ENCODE measurements around the gene GADD45G.

The GADD45G gene

DNA sequence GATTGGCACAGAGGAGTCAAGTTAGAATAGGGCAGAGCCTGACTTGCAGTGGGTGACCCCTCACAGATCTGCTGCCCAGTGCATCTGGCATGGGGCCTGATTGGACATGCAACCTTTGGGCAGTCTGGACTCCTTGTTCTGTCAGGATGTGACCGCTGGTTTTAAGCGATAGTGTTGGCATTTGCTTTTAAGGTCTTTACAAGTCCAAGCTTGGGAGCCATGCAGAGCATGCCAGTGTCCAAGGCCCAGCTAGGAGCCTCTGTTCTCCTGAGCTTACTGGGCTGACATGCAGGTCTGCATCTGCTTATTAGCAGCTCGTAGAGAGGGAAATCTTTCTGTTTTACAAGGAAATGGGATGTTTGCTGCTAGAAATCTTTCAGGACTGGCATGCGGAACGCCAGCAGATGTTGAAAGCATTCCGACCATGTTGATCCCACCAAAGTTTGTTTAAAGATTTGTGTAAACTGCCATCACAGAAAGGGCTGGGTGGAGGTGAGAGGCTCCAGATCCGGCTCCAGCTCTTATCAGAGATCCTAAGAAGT, 27.5 kb downstream of the GADD45G start:
- TF ChIP-seq GLIS3 (CRISPR knock-in tag; IDR thresholded peaks at IDR 0.05), result no peak
- TF ChIP-seq ZFP3 (CRISPR knock-in tag; IDR thresholded peaks at IDR 0.05), result no peak
- TF ChIP-seq ZC3H10 (CRISPR knock-in tag; IDR thresholded peaks at IDR 0.05), result no peak
- no peak for TF ChIP-seq ISL1 (CRISPR knock-in tag; IDR thresholded peaks at IDR 0.05)
- TF ChIP-seq BACH2 (CRISPR knock-in tag; IDR thresholded peaks at IDR 0.05; ENCODE audit: borderline replicate concordance), result no peak
- TF ChIP-seq ESRRG (CRISPR knock-in tag; IDR thresholded peaks at IDR 0.05), result no peak
- TF ChIP-seq, protein P1, sequence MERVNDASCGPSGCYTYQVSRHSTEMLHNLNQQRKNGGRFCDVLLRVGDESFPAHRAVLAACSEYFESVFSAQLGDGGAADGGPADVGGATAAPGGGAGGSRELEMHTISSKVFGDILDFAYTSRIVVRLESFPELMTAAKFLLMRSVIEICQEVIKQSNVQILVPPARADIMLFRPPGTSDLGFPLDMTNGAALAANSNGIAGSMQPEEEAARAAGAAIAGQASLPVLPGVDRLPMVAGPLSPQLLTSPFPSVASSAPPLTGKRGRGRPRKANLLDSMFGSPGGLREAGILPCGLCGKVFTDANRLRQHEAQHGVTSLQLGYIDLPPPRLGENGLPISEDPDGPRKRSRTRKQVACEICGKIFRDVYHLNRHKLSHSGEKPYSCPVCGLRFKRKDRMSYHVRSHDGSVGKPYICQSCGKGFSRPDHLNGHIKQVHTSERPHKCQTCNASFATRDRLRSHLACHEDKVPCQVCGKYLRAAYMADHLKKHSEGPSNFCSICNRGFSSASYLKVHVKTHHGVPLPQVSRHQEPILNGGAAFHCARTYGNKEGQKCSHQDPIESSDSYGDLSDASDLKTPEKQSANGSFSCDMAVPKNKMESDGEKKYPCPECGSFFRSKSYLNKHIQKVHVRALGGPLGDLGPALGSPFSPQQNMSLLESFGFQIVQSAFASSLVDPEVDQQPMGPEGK (CRISPR knock-in tag; IDR thresholded peaks at IDR 0.05; ENCODE audit: borderline replicate concordance), result no peak
- TF ChIP-seq CREB5 (CRISPR knock-in tag; IDR thresholded peaks at IDR 0.05; ENCODE audit: low read depth), result no peak
- TF ChIP-seq POU6F1 (CRISPR knock-in tag; IDR thresholded peaks at IDR 0.05; ENCODE audit: borderline replicate concordance, low read depth), result no peak
- no peak for TF ChIP-seq RARB (CRISPR knock-in tag; IDR thresholded peaks at IDR 0.05)
- no peak for TF ChIP-seq ZNF565 (CRISPR knock-in tag; conservative IDR thresholded peaks at IDR 0.05; ENCODE audit: low read depth)
- no peak for TF ChIP-seq ARNTL (CRISPR knock-in tag; IDR thresholded peaks at IDR 0.05; ENCODE audit: borderline replicate concordance, low read depth)
- TF ChIP-seq CSDC2 (CRISPR knock-in tag; IDR thresholded peaks at IDR 0.05), result no peak
- no peak for TF ChIP-seq TCF4 (CRISPR knock-in tag; IDR thresholded peaks at IDR 0.05; ENCODE audit: borderline replicate concordance)
- ATAC-seq, result no peak

- TF ChIP-seq ZFP3 (CRISPR knock-in tag; IDR thresholded peaks at IDR 0.05) (no peak), TOX (CRISPR knock-in tag; IDR thresholded peaks at IDR 0.05; ENCODE audit: borderline replicate concordance) (no peak), ZFP30 (CRISPR knock-in tag; IDR thresholded peaks at IDR 0.05) (no peak)
- ATAC-seq, result no peak
Observed at GRCh38 chr9:89632736-89633135, 27.9 kb downstream of the GADD45G start.

GRCh38 chr9:89633404-89633803, 28.6 kb downstream of the GADD45G start:
- TF ChIP-seq PPARA (CRISPR knock-in tag; IDR thresholded peaks at IDR 0.05; ENCODE audit: borderline replicate concordance) (no peak), CSDC2 (CRISPR knock-in tag; IDR thresholded peaks at IDR 0.05) (no peak), OSR1 (CRISPR knock-in tag; IDR thresholded peaks at IDR 0.05) (no peak), ZNF8 (CRISPR knock-in tag; IDR thresholded peaks at IDR 0.05) (no peak), ZC3H10 (CRISPR knock-in tag; IDR thresholded peaks at IDR 0.05) (no peak), ARNTL (CRISPR knock-in tag; IDR thresholded peaks at IDR 0.05; ENCODE audit: borderline replicate concordance, low read depth) (no peak), ISL1 (CRISPR knock-in tag; IDR thresholded peaks at IDR 0.05) (no peak), RARB (CRISPR knock-in tag; IDR thresholded peaks at IDR 0.05) (no peak), CREB5 (CRISPR knock-in tag; IDR thresholded peaks at IDR 0.05; ENCODE audit: low read depth) (no peak), TOX (CRISPR knock-in tag; IDR thresholded peaks at IDR 0.05; ENCODE audit: borderline replicate concordance) (no peak), ZNF70 (CRISPR knock-in tag; IDR thresholded peaks at IDR 0.05) (no peak)
- TF ChIP-seq, protein P2, sequence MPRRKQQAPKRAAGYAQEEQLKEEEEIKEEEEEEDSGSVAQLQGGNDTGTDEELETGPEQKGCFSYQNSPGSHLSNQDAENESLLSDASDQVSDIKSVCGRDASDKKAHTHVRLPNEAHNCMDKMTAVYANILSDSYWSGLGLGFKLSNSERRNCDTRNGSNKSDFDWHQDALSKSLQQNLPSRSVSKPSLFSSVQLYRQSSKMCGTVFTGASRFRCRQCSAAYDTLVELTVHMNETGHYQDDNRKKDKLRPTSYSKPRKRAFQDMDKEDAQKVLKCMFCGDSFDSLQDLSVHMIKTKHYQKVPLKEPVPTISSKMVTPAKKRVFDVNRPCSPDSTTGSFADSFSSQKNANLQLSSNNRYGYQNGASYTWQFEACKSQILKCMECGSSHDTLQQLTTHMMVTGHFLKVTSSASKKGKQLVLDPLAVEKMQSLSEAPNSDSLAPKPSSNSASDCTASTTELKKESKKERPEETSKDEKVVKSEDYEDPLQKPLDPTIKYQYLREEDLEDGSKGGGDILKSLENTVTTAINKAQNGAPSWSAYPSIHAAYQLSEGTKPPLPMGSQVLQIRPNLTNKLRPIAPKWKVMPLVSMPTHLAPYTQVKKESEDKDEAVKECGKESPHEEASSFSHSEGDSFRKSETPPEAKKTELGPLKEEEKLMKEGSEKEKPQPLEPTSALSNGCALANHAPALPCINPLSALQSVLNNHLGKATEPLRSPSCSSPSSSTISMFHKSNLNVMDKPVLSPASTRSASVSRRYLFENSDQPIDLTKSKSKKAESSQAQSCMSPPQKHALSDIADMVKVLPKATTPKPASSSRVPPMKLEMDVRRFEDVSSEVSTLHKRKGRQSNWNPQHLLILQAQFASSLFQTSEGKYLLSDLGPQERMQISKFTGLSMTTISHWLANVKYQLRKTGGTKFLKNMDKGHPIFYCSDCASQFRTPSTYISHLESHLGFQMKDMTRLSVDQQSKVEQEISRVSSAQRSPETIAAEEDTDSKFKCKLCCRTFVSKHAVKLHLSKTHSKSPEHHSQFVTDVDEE (CRISPR knock-in tag; IDR thresholded peaks at IDR 0.05), result no peak
- ATAC-seq, result no peak

Measured in SK-N-SH treated with all-trans-retinoic acid at 6 μM for 48 hours (cell line).